ENCODE measurements around the gene FSHR.

DNA sequence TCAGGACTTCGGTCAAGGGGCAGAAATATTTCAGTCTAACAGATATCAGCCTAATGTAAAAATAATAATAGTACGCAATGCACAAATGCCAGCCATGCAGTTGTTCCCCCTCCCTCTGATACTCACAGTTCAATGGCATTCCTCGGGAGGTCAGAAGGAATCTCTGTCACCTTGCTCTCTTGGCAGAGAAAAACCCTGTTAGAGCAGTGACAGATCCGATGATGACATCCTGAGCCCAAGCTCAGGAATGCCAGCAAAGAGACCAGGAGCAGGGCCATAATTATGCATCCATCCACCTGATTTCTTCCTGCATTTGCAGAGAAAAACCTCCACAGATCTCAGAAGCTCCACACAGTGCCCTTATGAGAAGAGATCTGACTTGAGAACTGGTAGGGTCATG is at the start of gene FSHR:
- TF ChIP-seq, protein P1, sequence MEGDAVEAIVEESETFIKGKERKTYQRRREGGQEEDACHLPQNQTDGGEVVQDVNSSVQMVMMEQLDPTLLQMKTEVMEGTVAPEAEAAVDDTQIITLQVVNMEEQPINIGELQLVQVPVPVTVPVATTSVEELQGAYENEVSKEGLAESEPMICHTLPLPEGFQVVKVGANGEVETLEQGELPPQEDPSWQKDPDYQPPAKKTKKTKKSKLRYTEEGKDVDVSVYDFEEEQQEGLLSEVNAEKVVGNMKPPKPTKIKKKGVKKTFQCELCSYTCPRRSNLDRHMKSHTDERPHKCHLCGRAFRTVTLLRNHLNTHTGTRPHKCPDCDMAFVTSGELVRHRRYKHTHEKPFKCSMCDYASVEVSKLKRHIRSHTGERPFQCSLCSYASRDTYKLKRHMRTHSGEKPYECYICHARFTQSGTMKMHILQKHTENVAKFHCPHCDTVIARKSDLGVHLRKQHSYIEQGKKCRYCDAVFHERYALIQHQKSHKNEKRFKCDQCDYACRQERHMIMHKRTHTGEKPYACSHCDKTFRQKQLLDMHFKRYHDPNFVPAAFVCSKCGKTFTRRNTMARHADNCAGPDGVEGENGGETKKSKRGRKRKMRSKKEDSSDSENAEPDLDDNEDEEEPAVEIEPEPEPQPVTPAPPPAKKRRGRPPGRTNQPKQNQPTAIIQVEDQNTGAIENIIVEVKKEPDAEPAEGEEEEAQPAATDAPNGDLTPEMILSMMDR (IDR thresholded peaks at IDR 0.05) = no peak
- no peak for TF ChIP-seq POLR2A (IDR thresholded peaks at IDR 0.05)
- TF ChIP-seq EP300 (IDR thresholded peaks at IDR 0.05) = no peak
